CD1c-positive myeloid dendritic cell (primary cell): ENCODE measurements around the gene TPPP3.

Source experiments
- DNase-seq: peaks from one replicate; pipeline ENCODE4 v3.0.0-alpha.2; 2016; ENCODE audit errors: extremely low spot score

Gene TPPP3

DNA sequence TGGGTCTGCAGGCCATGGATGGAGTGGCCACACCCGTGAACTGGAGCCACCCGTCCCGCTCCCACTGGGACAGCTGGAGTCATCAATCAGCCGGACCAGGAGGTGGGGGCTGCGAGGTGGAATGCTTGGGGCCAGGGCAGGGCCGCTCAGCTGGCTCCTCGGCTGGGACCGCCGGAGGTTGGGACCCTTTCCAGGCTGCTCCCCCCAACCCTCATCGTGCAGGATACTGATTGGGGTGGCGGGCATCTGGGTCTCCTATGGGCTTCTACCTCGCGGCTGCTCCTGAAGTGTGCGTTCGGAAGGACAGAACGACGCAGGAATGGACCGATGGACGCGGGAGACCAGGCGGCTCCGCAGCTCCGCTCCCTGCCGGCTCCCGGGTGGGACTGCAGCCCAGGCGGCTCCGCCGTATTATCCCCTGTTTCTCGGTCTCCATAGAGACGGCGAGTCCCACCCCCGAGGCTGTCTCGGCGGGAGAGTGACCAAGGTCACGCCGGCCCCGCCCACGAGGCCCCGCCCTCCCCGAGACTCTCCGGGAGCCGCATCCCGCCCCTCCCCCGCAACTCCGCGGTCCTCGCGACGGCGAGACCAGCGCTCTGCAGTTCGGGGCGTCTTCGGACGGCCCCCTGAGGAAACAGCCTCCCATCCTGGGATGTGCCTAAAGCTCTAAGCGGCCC, at the start of gene TPPP3:
TSS of gene TPPP3 (minus strand) at position 388 of the 677 bp plus-strand sequence. CDS start 2,387 bp downstream, outside the sequence.
- DNase-seq: peak; percentile 79

DNA sequence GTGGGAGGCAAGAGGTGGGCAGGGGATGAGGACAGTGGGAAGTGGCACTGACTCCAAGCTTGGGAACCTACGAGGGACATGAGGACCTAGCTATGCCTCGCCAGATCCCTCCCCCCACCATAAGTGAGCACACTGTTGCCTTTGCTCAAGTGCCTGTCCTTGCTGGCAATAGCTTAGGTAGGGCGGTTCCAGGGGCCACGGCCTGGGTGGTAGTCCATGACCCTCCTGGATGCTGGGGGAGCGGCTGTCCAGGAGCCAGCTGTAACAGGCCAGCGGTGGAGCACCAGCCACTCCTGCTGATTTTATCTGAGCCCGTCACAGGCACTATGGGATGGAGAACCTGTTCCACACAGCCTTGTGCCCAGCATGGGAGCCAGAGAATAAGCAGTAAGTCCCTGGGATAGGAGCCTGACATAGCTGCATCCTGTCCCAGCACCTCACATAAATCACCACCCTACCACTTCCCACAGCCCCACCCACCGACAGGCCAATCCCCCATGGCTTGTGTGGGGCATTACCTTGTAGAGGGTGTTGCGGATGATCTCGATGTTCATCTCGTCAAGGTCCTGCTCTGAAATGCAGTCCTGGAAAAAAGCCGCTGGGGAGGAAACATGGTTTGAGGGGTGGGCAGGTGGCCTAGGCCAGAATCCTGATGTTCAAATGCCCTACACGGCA, 49.4 kb upstream of the TPPP3 start:
- no peak for DNase-seq

DNA sequence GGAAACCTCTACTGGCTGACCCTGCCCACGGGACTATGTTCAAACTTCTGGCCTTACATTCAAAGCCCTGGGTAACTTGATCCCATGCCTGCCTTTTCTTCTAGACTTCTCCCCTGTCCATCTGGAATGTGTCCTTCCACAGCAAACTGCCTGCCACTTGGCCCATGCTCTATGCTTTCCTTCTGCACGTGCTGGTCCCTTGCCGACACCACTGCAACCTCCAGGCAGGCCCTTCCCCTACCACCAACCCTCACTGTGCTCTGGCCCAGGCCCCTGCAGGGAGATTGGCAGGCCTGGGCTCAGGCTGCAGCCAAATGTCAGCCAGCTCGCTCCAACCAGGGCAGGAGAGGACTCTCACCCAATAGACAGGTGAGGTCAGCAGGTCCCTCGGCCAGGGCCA, 48.6 kb upstream of the TPPP3 start:
- DNase-seq: no peak

DNA sequence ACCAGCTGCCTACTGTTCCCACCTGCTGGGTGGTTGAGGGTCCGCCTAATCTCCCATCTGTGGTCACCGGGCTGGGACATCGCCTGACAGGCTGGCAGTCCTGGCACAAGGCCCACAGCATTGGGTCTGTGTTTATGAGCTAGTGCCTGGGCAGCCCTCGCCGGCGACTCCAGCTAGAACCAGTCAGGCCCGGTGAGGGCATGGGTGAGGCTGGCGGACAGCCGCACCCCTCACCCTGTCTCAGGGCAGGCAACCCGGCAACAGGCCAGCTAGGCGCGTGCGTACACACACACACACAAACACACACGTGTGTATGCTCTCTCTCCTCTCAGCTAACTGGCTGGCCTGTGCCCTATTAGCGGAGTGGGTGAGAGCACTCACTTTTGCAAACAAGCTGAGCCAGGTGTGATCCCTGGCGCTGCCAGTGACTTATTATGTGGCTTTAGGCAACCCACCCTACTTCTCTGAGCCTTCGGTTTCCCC, 48.0 kb upstream of the TPPP3 start:
- DNase-seq: no peak

DNA sequence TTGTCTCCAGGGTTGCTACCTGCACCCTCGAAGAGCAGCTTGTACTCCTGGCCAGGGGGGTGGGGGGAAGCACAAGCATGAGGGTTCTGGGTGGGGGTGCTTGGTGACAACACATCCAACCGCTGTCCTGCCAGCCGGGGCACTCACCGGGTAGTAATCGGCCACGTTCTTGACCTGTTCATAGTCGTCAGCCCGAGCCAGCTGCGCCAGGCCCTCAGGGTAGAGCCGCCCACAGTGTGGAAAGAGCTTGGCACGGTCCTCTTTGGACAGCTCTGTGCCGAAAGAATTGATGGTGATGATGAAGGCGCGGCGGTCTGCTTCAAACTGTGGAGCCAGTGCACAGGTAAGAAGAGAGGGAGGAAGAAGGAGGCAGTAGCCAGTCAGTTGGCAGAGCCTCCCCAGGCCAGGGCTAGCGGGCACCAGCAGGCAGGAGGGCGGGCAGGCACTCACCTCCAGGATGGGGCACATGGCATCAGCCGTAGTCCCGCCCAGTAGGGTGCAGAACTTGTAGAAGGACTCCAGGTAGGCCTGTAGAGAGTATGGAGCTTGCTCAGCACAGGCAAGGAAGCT, 45.6 kb upstream of the TPPP3 start:
- no peak for DNase-seq

DNA sequence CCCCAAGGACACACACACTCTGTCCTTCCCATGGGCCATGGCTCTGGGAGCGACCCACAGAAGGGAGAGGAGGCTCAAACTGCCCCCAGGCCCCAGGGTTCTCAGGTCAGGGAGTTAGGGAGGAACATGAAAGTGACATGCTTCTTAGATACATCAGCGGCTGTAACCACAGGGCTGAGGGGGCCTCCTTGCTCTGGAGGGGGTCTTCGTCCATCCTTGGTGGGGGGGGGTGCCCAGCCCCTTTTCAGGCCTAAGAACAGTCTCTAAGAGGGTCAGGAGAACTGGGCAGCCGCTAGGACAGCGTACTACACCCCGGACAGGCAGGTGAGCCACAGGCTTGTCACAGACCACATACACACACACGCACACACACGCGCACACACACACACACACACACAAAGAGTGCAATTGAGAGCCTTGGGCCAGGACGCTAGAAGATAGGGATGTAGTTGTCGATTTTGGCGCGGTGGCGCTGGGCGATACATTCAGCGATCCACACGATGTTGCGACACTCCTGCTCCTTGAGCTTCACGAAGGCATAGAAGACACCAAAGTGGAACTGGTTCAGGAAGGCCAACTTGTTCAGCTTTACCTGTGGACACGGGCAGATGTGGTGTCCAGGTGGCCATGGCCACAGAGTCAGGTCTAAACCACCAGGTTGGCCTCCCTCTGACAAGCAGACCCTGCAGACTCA, 44.9 kb upstream of the TPPP3 start:
- DNase-seq: no peak

DNA sequence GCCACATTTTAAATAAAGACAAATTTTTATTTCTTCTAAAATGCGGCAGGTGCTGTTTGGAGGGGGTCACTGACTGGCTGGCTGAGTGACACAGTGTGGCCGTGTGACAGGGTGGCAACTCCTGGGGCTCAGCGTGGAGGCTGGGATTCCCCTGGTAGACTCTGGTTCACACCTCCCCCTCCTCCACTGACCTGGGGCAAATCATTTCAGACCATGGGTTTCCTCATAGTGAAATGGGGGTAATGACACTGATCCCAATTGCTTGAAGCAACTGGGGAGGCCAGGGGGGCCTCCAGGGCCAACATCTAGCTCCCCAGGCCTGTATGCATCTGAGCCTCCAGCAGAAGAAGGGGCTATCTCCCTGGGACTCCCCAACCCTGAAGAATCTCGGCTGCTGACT, 44.2 kb upstream of the TPPP3 start:
- DNase-seq: no peak

DNA sequence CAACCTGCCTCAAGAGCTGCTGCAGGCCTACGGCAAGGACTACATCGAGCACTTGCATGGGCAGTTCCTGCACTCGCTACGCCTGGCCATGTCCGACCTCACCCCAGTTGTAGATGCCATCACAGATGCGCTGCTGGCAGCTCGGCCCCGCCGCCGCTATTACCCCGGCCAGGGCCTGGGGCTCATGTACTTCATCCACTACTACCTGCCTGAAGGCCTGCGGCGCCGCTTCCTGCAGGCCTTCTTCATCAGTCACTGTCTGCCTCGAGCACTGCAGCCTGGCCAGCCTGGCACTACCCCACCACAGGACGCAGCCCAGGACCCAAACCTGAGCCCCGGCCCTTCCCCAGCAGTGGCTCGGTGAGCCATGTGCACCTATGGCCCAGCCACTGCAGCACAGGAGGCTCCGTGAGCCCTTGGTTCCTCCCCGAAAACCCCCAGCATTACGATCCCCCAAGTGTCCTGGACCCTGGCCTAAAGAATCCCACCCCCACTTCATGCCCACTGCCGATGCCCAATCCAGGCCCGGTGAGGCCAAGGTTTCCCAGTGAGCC, 43.4 kb upstream of the TPPP3 start:
- no peak for DNase-seq

DNA sequence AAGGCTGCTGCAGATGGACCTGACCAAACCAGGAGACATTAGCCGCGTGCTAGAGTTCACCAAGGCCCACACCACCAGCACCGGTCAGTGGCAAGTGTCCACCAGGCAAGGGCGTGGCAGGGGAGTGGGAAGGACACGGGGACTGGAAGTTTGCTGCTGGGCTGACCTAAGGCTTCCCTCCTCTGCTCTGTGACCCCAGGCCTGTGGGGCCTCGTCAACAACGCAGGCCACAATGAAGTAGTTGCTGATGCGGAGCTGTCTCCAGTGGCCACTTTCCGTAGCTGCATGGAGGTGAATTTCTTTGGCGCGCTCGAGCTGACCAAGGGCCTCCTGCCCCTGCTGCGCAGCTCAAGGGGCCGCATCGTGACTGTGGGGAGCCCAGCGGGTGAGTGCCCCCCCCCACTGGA, 42.5 kb upstream of the TPPP3 start:
- no peak for DNase-seq

DNA sequence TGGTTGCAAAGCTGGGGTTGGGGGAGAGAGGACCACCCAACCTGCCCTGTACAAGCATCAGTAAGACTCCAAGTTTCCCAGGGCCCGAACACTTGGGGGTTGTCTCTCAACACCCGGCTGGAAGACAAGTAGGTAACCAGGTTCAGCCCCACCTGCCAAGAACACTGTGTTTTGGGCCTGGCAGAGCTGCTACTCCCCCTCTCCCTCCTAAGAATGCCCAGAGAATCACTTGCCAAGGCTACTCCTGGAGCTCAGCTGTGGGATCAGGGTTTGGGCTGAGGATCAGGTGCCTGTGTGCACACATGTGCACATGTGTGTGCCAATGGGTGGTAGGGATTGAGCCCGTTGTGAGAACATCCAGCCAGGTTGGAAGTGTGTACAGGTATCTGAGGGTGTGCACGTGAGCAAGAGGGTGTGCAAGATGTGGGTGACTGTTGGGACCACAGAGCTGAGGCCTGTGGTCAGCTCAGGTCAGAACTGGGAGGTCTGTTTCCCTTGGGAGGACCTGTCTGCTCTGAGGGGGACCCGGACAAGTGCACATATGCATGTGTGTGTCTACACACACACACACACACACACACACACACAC, 39.9 kb upstream of the TPPP3 start:
- DNase-seq: no peak

DNA sequence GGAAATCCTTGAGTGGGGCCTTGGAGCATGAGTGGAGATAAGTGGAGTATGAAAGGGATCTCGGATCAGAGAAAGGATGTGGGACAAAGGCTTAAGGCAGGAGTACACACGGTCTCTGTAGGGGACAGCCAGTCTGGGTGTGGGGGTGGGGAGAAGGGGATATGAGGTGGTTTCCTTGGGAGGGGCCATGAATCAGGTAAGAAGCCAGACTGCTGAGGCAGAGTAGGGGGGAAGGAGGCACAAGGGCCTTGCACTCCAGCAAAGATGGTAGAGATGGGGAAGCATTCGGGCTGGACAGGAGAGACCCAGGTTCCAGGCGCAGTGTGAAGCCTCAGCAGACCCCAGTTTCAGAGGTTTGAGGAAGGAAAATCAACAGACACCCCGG, 39.2 kb upstream of the TPPP3 start:
- no peak for DNase-seq

DNA sequence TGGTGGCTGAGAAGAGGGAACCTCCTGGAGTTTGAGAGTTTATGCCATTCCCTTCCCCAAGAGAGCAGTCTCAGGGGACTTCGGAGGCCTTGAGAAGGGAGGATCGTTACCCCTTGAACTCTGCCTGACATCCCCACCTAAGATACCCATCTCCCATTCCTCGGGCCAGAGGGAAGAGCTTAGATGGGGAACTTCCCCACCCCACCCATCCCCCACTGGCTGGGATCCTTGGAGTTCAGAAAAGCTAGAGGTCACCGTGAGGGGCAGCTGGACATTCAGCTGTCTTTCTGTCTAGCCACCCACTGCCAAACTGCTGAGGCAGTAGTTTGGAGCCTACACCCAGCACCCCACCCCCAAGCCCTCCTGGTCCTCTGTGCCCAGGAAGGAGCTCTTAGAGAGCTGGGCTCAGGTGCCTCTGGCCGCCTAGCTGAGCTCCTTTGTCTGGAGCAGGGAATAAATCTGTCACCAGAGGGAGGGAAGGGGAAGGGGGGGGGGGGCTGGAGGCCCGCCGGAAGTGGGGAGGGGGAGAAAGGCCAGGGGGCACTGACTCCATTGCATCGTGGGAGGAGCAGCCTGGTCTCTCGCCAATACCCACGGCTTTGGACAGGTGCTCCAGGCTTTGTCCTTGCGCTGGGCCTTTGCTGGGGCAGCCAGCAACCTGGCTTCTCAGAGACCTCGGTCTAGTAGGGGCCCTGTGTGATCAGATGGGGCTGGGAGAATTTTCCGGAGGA, 38.6 kb upstream of the TPPP3 start:
- DNase-seq: no peak

DNA sequence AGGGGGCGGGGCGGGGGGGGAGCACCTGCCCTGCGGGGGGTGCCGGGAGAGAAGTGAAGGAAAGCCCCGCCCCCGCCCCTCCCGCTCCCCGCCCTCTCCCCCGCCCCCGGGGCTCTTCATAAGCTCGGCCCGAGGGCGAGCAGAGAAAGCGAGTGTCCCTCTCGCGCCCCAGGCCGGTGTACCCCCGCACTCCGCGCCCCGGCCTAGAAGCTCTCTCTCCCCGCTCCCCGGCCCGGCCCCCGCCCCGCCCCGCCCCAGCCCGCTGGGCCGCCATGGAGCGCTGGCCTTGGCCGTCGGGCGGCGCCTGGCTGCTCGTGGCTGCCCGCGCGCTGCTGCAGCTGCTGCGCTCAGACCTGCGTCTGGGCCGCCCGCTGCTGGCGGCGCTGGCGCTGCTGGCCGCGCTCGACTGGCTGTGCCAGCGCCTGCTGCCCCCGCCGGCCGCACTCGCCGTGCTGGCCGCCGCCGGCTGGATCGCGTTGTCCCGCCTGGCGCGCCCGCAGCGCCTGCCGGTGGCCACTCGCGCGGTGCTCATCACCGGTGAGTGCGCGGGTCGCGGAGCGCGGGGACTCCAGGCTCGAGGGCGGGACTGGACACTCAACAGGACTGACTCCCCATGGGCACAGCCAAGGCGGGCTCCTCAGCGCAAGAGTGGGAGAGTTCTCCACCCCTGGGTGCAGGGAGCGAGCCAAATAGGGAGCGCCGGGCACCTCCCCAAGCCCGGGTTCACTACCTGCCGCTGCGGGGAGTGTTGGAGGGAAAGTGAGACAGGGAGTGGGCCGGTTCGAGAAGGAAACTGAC, 37.9 kb upstream of the TPPP3 start, which contains the start of gene HSD11B2:
TSS of gene HSD11B2 (plus strand) at position 145 of the 798 bp plus-strand sequence. CDS start at position 273, 128 bp downstream.
- peak; percentile 66 for DNase-seq

DNA sequence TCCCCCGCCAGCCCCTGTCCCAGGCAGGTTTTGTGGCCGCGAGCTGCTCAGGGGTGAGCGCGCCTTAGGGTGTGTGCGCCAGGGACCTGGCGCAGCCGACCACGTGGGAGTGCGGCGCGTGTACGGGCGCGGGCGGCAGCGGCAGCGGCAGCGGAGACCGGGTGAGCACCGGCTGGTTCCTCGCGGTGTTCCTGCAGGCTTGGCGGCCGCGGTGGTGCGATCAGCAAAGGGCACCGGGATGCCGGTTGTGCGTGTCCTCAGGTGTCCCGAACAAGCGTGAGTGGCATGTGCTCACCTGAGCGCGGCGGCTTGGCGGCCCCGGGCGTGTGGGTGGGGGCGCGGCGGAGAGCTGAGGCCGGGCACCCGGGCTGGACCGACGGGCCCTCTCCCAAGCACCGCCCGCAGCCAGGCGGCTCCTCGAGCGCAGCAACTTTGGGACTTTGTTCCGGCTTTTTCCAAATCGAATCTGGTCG, 37.2 kb upstream of the TPPP3 start:
- DNase-seq: peak; percentile 32

DNA sequence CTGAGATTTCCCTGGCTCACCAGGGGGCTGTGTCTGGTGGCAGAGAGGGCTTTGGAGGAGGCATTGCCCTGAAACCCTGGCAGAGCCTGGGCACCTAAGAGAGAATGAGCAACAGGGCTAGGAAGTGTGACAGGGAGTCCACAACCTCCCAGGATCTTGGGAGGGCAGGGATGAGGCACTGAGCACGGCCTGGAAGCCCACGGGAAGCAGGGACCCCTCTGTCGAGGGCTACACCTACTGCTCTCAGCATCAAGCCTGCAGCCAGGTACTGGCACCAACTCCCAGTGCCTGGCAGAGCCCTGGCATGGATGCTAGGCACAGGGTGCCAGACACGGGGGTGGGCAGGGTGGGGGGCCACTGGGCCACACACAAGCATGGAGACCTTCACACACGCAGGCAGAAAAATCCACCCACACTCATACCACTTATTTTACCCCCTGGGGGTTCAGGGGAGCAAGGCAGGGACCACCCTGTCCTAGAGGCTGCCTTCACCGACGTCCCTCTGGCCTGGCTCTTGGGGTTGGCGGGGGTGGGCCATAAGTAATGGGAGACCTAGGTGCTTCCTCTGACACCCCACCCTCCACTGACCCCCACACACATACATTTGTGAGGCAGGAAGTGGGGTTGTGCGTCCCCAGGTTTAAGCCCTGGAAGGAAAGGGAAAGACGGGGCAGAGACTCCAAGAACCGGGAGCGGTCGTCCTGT, 36.7 kb upstream of the TPPP3 start:
- no peak for DNase-seq

DNA sequence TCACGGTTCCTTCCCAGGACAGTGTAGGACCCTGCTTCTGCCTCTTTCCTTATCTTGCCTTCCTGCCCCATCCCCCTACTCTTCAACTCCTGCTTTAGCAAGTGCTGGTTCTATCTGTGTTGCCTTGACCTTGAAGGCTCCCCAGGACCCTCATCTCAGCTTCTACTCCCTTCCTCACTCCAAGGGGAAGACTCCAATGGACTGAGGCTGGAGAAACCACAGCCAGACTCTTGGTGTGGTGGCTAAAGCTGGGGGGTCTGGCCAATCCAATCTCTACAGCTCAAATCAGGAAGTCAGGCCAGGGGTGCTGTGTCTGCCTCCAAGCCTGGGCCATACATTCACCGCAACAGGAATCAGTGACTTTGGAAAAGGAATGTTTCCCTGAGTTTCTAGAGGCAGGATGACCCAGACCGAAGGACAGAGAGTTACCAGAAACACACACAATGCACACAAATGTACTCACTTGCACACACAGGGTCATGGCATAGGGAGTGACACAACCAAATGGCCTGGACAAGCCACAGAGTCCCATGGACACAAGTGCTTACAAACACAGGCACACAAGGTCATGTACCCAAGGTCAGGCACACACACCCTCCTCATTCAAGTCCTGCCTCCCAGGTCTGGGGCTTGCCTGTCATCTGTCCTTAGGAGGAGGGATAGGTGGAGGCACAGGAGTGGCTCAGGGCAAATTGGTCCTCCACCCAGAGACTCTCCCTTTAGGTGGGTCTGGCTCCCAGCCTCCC, 35.9 kb upstream of the TPPP3 start:
- no peak for DNase-seq

DNA sequence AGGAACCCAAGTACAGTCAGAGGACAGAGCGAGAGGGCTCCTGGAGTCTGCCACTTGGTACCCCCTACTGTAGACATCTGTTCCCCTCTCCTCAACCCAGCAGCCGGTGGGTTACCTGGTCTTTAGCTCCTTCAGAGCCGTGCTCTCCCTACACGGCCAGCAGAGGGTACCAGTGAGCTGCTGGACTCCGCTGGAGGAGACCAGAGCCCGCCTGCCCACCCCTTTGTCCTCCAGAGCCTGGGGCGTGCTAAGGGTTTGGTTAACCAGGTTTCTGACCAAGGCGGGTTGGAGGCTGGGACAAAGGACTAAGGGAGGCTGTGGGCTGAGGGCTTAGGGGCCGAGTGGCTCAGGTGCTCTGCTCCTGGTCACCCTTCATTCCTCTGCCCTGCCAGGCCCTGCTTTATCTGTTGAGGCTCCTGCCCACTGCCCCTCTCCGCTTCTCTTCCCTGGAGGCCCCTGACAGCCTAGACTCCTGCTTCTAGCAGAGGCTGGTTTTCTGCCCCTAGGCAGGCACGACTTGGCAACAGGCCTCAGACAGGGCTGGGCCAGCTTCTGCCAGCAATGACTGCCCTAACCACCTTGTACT, 34.9 kb upstream of the TPPP3 start:
- DNase-seq: peak; percentile 69

DNA sequence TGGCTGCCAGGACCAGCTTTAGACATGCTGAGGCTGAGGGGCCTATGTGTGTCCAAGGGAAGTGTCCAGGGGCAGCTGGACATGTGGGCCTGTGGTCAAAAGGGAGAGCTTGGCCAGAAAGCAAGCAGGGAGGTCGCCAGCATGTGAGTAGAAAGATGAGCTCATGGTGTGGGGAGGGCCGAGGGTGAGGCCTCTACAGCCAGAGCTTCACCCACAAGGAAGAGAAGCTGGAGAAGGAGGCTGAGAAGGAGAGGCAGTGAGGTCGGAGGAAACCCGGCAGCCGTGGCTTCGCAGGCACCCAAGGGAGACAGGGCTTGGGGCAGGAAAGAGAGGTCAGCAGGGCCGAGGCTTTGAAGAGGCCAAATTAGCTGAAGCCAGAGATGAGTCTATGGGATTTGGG, 33.7 kb upstream of the TPPP3 start:
- no peak for DNase-seq
